ENCODE data around the gene OBSL1. TPM values are rescaled to one million over a fixed set of nuclear protein-coding genes. Genes with fewer than 3 reads are reported as not detected.

The OBSL1 gene
- total and polyA plus RNA-seq, 7 experiments from 2014 or later, result 0.19 to 7.1 (median 4.0) TPM; not detected in 4

DNA sequence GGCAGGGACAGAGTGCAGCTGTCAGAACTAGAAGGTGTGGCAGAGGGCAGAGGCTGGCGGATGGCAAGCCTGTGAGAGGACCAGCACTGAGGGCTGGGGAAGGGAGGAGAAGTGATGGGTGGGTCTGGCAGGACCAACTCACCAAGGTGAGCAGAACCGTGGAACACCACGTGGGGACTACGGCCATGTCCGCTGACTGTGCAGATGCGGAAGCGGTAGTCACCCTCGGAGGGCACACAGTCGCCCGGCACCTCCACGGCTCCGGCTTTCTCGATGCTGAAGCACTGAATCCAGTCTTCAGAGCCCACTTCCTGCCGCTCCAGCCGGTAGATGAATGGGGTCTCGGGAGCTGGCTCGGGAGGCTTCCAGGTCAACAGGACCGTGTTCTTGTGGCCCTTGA lies 4.2 kb downstream of the OBSL1 start:
- CTCF ChIA-PET, result no interaction called here
- Mint-ChIP-seq H3K27me3 (peaks cover 12 to 49% (median 28%) of the 10 kb centered on the region in 5 donors), H3K9me3 (no peaks in the 10 kb centered on the region), H3K27ac (no peak overlapping the region), H3K36me3 (no peaks in the 10 kb centered on the region), H3K4me1 (peaks cover 0 to 5% (median 0%) of the 10 kb centered on the region in 7 donors), H3K4me3 (no peak overlapping the region)
- intact Hi-C loops (cut with micrococcal nuclease), result no loop called here
- DNase-seq (no peak), ATAC-seq (peak; percentile 2)
- POLR2A ChIA-PET, result no interaction called here
- Histone ChIP-seq H3K36me3 (ENCODE audit: control insufficient read depth in 2 of 3, insufficient read depth in 3 of 3, low read length in 3 of 3) (no peaks in the 10 kb centered on the region), H3K27ac (ENCODE audit: low read depth, low read length) (no peak overlapping the region), H3K4me1 (ENCODE audit: control insufficient read depth in 2 of 2, insufficient read depth in 2 of 2, low read length in 2 of 2) (no peaks in the 10 kb centered on the region), H3K4me3 (ENCODE audit: low read length) (no peak overlapping the region), H3K27me3 (ENCODE audit: control insufficient read depth in 2 of 2, insufficient read depth in 2 of 2, low read length in 2 of 2) (peaks cover 0 to 10% of the 10 kb centered on the region in 2 donors), H3K9me3 (ENCODE audit: control insufficient read depth in 2 of 3, low read length in 3 of 3) (no peaks in the 10 kb centered on the region)

DNA sequence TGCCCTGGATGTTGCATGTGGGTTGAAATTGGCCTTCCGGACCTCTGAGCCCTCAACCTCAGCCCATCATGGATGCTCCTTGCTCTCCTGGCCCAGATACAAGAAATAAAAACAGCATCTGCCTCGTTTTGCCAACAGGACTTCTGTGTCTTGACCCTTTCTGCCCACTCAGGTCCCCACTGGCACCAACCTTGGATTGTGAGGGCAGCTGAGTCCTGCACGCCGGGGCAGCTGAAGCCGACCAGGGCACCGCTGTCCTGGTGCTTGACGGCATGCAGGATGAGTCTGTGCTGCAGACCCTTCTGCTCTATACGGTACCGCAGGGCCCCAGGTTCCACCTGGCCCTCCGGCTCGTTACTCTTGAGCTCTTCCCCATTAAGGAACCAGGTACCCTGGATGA lies 4.7 kb downstream of the OBSL1 start:
- Mint-ChIP-seq H3K27me3 (peaks cover 7 to 44% (median 24%) of the 10 kb centered on the region in 5 donors), H3K27ac (no peak overlapping the region), H3K36me3 (no peaks in the 10 kb centered on the region), H3K4me1 (peaks cover 0 to 5% (median 0%) of the 10 kb centered on the region in 7 donors), H3K9me3 (no peaks in the 10 kb centered on the region), H3K4me3 (no peak overlapping the region)
- POLR2A ChIA-PET, result no interaction called here
- Histone ChIP-seq H3K4me3 (ENCODE audit: low read length) (no peak overlapping the region), H3K36me3 (ENCODE audit: control insufficient read depth in 2 of 3, insufficient read depth in 3 of 3, low read length in 3 of 3) (no peaks in the 10 kb centered on the region), H3K4me1 (ENCODE audit: control insufficient read depth in 2 of 2, insufficient read depth in 2 of 2, low read length in 2 of 2) (no peaks in the 10 kb centered on the region), H3K9me3 (ENCODE audit: control insufficient read depth in 2 of 3, low read length in 3 of 3) (no peaks in the 10 kb centered on the region), H3K27me3 (ENCODE audit: control insufficient read depth in 2 of 2, insufficient read depth in 2 of 2, low read length in 2 of 2) (peaks cover 0 to 8% of the 10 kb centered on the region in 2 donors), H3K27ac (ENCODE audit: low read depth, low read length) (no peak overlapping the region)
- intact Hi-C loops (cut with micrococcal nuclease), result no loop called here
- DNase-seq, result no peak
- CTCF ChIA-PET, result no interaction called here
- ATAC-seq, result peak; percentile 3

- Mint-ChIP-seq H3K4me1 (peaks cover 0 to 5% (median 0%) of the 10 kb centered on the region in 7 donors), H3K9me3 (no peaks in the 10 kb centered on the region), H3K36me3 (no peaks in the 10 kb centered on the region), H3K4me3 (no peak overlapping the region), H3K27ac (no peak overlapping the region), H3K27me3 (peaks cover 6 to 44% (median 27%) of the 10 kb centered on the region in 5 donors)
- POLR2A ChIA-PET, result no interaction called here
- DNase-seq, result no peak
- Histone ChIP-seq H3K36me3 (ENCODE audit: control insufficient read depth in 2 of 3, insufficient read depth in 3 of 3, low read length in 3 of 3) (no peaks in the 10 kb centered on the region), H3K27me3 (ENCODE audit: control insufficient read depth in 2 of 2, insufficient read depth in 2 of 2, low read length in 2 of 2) (peaks cover 0 to 5% of the 10 kb centered on the region in 2 donors), H3K4me1 (ENCODE audit: control insufficient read depth in 2 of 2, insufficient read depth in 2 of 2, low read length in 2 of 2) (no peaks in the 10 kb centered on the region), H3K27ac (ENCODE audit: low read depth, low read length) (no peak overlapping the region), H3K9me3 (ENCODE audit: control insufficient read depth in 2 of 3, low read length in 3 of 3) (no peaks in the 10 kb centered on the region), H3K4me3 (ENCODE audit: low read length) (no peak overlapping the region)
- CTCF ChIA-PET, result no interaction called here
- intact Hi-C loops (cut with micrococcal nuclease), result no loop called here
- ATAC-seq, result no peak
Measured at GRCh38 chr2:219565130-219566080, 5.9 kb downstream of the OBSL1 start.

DNA sequence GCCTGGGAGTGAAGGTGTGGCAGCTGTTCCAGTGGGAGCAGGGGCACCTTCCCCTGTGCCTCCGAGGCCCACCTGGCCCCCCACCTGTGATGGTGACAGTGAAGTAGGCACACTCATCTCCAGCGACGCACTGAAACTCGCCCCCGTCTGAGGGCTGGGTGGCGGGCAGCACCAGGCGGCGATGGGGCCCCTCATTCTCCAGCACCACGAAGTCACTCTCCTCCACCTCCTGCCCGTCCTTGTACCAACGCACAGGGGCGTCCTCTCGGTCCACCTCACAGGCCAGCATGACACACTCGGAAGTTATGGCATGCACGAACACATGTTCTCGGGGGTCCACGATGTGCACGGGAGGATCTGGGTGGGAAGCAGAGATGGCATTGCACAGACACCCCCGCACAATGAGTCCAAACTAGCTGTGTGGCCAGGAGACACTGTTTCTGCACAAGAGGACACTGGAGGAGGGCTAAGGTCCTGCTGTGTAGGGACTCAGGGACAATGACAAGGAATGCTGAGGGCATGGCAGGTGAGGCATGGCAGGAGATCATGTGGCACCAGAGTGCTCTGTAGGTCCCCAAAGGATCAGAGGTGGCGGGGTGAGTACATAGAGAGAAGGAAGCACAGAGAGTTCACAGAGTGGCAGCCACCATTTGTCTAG lies 7.9 kb downstream of the OBSL1 start:
- H3K27ac Mint-ChIP-seq, result no peak overlapping the region
- no peaks in the 10 kb centered on the region for H3K27me3 ChIP-seq (ENCODE audit: control insufficient read depth in 2 of 2, insufficient read depth in 2 of 2, low read length in 2 of 2)
- H3K9me3 ChIP-seq (ENCODE audit: control insufficient read depth in 2 of 3, low read length in 3 of 3), result no peaks in the 10 kb centered on the region
- H3K36me3 ChIP-seq (ENCODE audit: control insufficient read depth in 2 of 3, insufficient read depth in 3 of 3, low read length in 3 of 3), result no peaks in the 10 kb centered on the region
- CTCF ChIA-PET, result interaction anchor here (0.6 kb wide), 1 partner anchor 645 kb away, joined by 3 read pairs; no protein-coding TSS in a partner anchor
- no peak for DNase-seq
- no peaks in the 10 kb centered on the region for H3K9me3 Mint-ChIP-seq
- H3K27me3 Mint-ChIP-seq, result peaks cover 4 to 48% (median 15%) of the 10 kb centered on the region in 5 donors
- H3K4me1 Mint-ChIP-seq, result no peaks in the 10 kb centered on the region
- no peaks in the 10 kb centered on the region for H3K4me1 ChIP-seq (ENCODE audit: control insufficient read depth in 2 of 2, insufficient read depth in 2 of 2, low read length in 2 of 2)
- POLR2A ChIA-PET, result no interaction called here
- peak overlapping the region in 1 of 10 donors; percentile 65 for H3K4me3 Mint-ChIP-seq
- H3K36me3 Mint-ChIP-seq, result no peaks in the 10 kb centered on the region
- H3K27ac ChIP-seq (ENCODE audit: low read depth, low read length), result no peak overlapping the region
- H3K4me3 ChIP-seq (ENCODE audit: low read length), result no peak overlapping the region
- intact Hi-C loops (cut with micrococcal nuclease), result no loop called here
- ATAC-seq, result no peak

GRCh38 chr2:219562049-219563020 lies 9.0 kb downstream of the OBSL1 start:
- Mint-ChIP-seq H3K27me3 (peaks cover 2 to 43% (median 11%) of the 10 kb centered on the region in 5 donors), H3K4me3 (no peak overlapping the region), H3K4me1 (no peaks in the 10 kb centered on the region), H3K9me3 (no peaks in the 10 kb centered on the region), H3K27ac (no peak overlapping the region), H3K36me3 (no peaks in the 10 kb centered on the region)
- ATAC-seq (no peak), DNase-seq (no peak)
- intact Hi-C loops (cut with micrococcal nuclease), result no loop called here
- no peak overlapping the region for H3K4me3 ChIP-seq (ENCODE audit: low read length)
- H3K9me3 ChIP-seq (ENCODE audit: control insufficient read depth in 2 of 3, low read length in 3 of 3), result no peaks in the 10 kb centered on the region
- H3K27ac ChIP-seq (ENCODE audit: low read depth, low read length), result no peak overlapping the region
- CTCF ChIA-PET, result interaction anchor here (0.6 to 1.6 kb wide), 2 partner anchors 21 to 644 kb away, joined by 3 to 10 read pairs; no protein-coding TSS in a partner anchor
- no peaks in the 10 kb centered on the region for H3K36me3 ChIP-seq (ENCODE audit: control insufficient read depth in 2 of 3, insufficient read depth in 3 of 3, low read length in 3 of 3)
- no peaks in the 10 kb centered on the region for H3K27me3 ChIP-seq (ENCODE audit: control insufficient read depth in 2 of 2, insufficient read depth in 2 of 2, low read length in 2 of 2)
- POLR2A ChIA-PET, result no interaction called here
- H3K4me1 ChIP-seq (ENCODE audit: control insufficient read depth in 2 of 2, insufficient read depth in 2 of 2, low read length in 2 of 2), result no peaks in the 10 kb centered on the region

Data from naive thymus-derived CD4-positive, alpha-beta T cell (primary cell).